Fibroblast of skin of scalp (primary cell): ENCODE data around the gene TMEM121B.

Experiments
- DNase-seq: peaks from one replicate; pipeline ENCODE4 v3.0.0-alpha.2; 2013

Gene TMEM121B

GRCh38 chr22:17109976-17110375 is 11.2 kb downstream of the TMEM121B start:
- DNase-seq = no peak

- no peak for DNase-seq
Observed at GRCh38 chr22:17109113-17109865, 11.9 kb downstream of the TMEM121B start.

- DNase-seq = no peak
Observed at GRCh38 chr22:17108256-17109112, 12.7 kb downstream of the TMEM121B start.

GRCh38 chr22:17107547-17107810 is 13.7 kb downstream of the TMEM121B start:
- no peak for DNase-seq

- DNase-seq = no peak
Observed at GRCh38 chr22:17106785-17107546, 14.2 kb downstream of the TMEM121B start.

- no peak for DNase-seq
Observed at GRCh38 chr22:17106161-17106784, 14.9 kb downstream of the TMEM121B start.

- DNase-seq = no peak
Observed at GRCh38 chr22:17105143-17106129, 15.7 kb downstream of the TMEM121B start.

GRCh38 chr22:17104336-17104935 is 16.7 kb downstream of the TMEM121B start:
- DNase-seq = no peak

- DNase-seq = no peak
Observed at GRCh38 chr22:17103351-17103750, 17.8 kb downstream of the TMEM121B start.

- no peak for DNase-seq
Observed at GRCh38 chr22:17102297-17102667, 18.9 kb downstream of the TMEM121B start.

GRCh38 chr22:17101475-17102296 is 19.5 kb downstream of the TMEM121B start:
- no peak for DNase-seq

- no peak for DNase-seq
Observed at GRCh38 chr22:17100621-17101020, 20.5 kb downstream of the TMEM121B start.

GRCh38 chr22:17098379-17098819 is 22.8 kb downstream of the TMEM121B start:
- DNase-seq = no peak

- no peak for DNase-seq
Observed at GRCh38 chr22:17097701-17098100, 23.5 kb downstream of the TMEM121B start.

GRCh38 chr22:17097062-17097461 is 24.1 kb downstream of the TMEM121B start:
- no peak for DNase-seq

- no peak for DNase-seq
Observed at GRCh38 chr22:17096071-17096470, 25.1 kb downstream of the TMEM121B start.

GRCh38 chr22:17095538-17095937 is 25.6 kb downstream of the TMEM121B start:
- peak; percentile 15 for DNase-seq

GRCh38 chr22:17093081-17093480 is 28.1 kb downstream of the TMEM121B start:
- no peak for DNase-seq

GRCh38 chr22:17091851-17092250 is 29.3 kb downstream of the TMEM121B start:
- DNase-seq = no peak

GRCh38 chr22:17090550-17090949 is 30.6 kb downstream of the TMEM121B start:
- DNase-seq = no peak
